Suprapubic skin (tissue), 4 donors: Measurements from ENCODE around the gene ACYP2. TPM values are rescaled to one million over a fixed set of nuclear protein-coding genes. Genes with fewer than 3 reads are reported as not detected.

ENCODE experiments used
- DNase-seq, 2 donors: peaks; one replicate each; pipeline ENCODE4 v3.0.0-alpha.2; 2019; ENCODE audit warnings: low spot score in 2 of 2
- H3K27ac ChIP-seq: fragments of 200-600 bp; sonication (generic); one replicate; pipeline ENCODE4 v1.5.1; 2019
- H3K27me3 ChIP-seq: fragments of 200-600 bp; sonication (generic); one replicate; pipeline ENCODE4 v1.5.1; 2019
- H3K36me3 ChIP-seq: fragments of 200-600 bp; sonication (generic); one replicate; pipeline ENCODE4 v1.5.1; 2019
- H3K4me1 ChIP-seq: fragments of 200-600 bp; sonication (generic); one replicate; pipeline ENCODE4 v1.5.1; 2019
- H3K4me3 ChIP-seq: fragments of 200-600 bp; sonication (generic); one replicate; pipeline ENCODE4 v1.5.1; 2019; ENCODE audit warnings: mild to moderate bottlenecking
- H3K9me3 ChIP-seq: fragments of 200-600 bp; sonication (generic); one replicate; pipeline ENCODE4 v1.5.1; 2019
- EP300 ChIP-seq: sonication (generic); formaldehyde crosslinking; IDR thresholded peaks from one replicate; pipeline ENCODE4 v1.6.1; 2017; ENCODE audit warnings: antibody characterized with exemption
- POLR2A ChIP-seq, 2 donors: fragments of 450-650 bp; IDR thresholded peaks; one replicate each; pipeline ENCODE4 v1.6.1; 2017; ENCODE audit warnings: antibody characterized with exemption in 2 of 2, mild to moderate bottlenecking in 2 of 2, moderate library complexity in 2 of 2
- POLR2AphosphoS5 ChIP-seq, 3 donors: sonication (generic); formaldehyde crosslinking; IDR thresholded peaks; one replicate each; pipeline ENCODE4 v1.6.1; 2017; ENCODE audit warnings: antibody characterized with exemption in 3 of 3
- WGBS: methylation state at CpG from one replicate; pipeline ENCODE4 v1.1.5; 2018; 5-methylcytosine and 5-hydroxymethylcytosine counted together
- total RNA-seq, 4 donors: library from RNA; depleted of rRNA; stranded (reverse); fragments of >200 nt; gene quantifications; one replicate each; pipeline ENCODE4 v1.1.0, GENCODE V29; 2016
- TF ChIP-seq, protein P1 (sequence below), 2 donors: fragments of 200-600 bp in 1 of 2; fragments of 450-650 bp in 1 of 2; sonication (generic) in 1 of 2; IDR thresholded peaks; one replicate each; pipeline ENCODE4 v1.5.1; 2016 to 2019; ENCODE audit warnings: antibody characterized with exemption in 2 of 2, mild to moderate bottlenecking in 1 of 2, moderate library complexity in 1 of 2

The ACYP2 gene
- total RNA-seq, 4 donors from 2014 or later = 9.1 to 20.2 (median 14.2) TPM

DNA sequence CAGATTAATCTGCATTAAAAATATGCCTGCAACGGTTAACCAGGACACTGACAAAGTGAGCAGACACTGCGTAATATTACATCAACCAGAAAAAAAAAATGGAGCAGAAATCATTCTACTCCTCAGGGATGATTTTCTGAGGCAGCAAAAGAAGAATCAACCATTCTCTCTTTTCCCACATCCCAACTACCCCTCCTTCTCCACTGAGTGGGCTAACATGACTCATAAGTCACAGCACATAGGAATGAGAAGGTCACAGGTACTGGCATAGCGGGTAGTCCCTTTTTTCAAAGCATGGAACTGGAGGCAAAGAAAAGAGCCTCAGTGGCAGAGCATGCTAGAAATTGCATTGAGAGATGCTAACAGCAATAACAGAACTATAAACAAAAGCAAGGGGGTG is 194.9 kb downstream of the ACYP2 start:
- H3K9me3 ChIP-seq = no peaks in the 10 kb centered on the region
- H3K4me1 ChIP-seq = no peaks in the 10 kb centered on the region
- TF ChIP-seq, protein P1, sequence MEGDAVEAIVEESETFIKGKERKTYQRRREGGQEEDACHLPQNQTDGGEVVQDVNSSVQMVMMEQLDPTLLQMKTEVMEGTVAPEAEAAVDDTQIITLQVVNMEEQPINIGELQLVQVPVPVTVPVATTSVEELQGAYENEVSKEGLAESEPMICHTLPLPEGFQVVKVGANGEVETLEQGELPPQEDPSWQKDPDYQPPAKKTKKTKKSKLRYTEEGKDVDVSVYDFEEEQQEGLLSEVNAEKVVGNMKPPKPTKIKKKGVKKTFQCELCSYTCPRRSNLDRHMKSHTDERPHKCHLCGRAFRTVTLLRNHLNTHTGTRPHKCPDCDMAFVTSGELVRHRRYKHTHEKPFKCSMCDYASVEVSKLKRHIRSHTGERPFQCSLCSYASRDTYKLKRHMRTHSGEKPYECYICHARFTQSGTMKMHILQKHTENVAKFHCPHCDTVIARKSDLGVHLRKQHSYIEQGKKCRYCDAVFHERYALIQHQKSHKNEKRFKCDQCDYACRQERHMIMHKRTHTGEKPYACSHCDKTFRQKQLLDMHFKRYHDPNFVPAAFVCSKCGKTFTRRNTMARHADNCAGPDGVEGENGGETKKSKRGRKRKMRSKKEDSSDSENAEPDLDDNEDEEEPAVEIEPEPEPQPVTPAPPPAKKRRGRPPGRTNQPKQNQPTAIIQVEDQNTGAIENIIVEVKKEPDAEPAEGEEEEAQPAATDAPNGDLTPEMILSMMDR (IDR thresholded peaks at IDR 0.05) = no peak
- no peak for TF ChIP-seq EP300
- TF ChIP-seq POLR2A (IDR thresholded peaks at IDR 0.05) = no peak
- TF ChIP-seq POLR2AphosphoS5 (IDR thresholded peaks at IDR 0.05) = no peak
- DNase-seq = no peak
- no peak overlapping the region for H3K27ac ChIP-seq
- 82% methylated on average over 3 of the region's 3 CpGs for WGBS
- H3K4me3 ChIP-seq = no peak overlapping the region
- H3K27me3 ChIP-seq = no peaks in the 10 kb centered on the region
- no peaks in the 10 kb centered on the region for H3K36me3 ChIP-seq

DNA sequence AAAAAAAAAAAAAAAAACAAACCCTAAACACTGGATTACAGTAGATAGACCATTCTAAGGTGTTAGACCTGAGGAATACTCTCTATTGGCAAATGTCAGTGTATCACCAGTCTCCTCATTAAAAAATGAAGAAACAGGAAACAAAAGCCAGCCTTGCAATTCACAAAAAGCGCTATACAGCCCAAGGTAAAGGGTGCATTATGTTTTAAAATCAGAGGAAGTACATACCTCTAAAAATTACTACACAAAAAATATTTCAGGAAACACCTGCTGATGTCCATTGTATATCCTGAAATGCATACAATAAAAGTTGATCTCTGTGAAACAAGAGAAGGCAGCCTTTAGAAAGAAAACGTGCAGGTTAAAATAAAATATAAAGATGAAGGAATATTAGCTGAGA is 195.5 kb downstream of the ACYP2 start:
- 74% methylated on average over 2 of the region's 2 CpGs for WGBS
- TF ChIP-seq POLR2AphosphoS5 (IDR thresholded peaks at IDR 0.05) = no peak
- TF ChIP-seq POLR2A (IDR thresholded peaks at IDR 0.05) = no peak
- TF ChIP-seq, protein P1 (IDR thresholded peaks at IDR 0.05) = no peak
- TF ChIP-seq EP300 = no peak
- Histone ChIP-seq H3K36me3 (no peaks in the 10 kb centered on the region), H3K9me3 (peaks cover under 1% of the 10 kb centered on the region), H3K4me3 (no peak overlapping the region), H3K27ac (no peak overlapping the region), H3K4me1 (no peaks in the 10 kb centered on the region), H3K27me3 (no peaks in the 10 kb centered on the region)
- DNase-seq = no peak

DNA sequence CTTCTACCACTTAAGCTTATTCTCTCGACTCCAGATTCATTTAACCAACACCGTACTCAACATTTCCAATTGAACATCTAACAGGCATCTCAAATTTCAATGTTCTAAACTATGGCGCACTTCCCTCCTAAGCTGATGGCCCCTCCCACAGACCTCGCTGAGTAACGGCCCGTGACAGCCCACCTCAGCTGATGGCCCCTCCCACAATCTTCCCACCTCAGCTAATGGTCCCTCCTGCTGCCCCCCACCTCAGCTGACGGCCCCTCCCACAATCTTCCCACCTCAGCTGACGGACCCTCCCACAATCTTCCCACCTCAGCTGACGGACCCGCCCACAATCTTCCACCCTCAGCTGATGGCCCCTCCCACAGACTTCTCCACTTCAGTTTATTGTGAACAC is 197.7 kb downstream of the ACYP2 start:
- DNase-seq = no peak
- H3K9me3 ChIP-seq = peaks cover 4% of the 10 kb centered on the region
- H3K4me3 ChIP-seq = no peak overlapping the region
- H3K27me3 ChIP-seq = no peaks in the 10 kb centered on the region
- no peaks in the 10 kb centered on the region for H3K4me1 ChIP-seq
- no peak overlapping the region for H3K27ac ChIP-seq
- TF ChIP-seq EP300 (no peak), POLR2A (IDR thresholded peaks at IDR 0.05) (no peak), POLR2AphosphoS5 (IDR thresholded peaks at IDR 0.05) (no peak)
- TF ChIP-seq, protein P1 (IDR thresholded peaks at IDR 0.05) = no peak
- no peaks in the 10 kb centered on the region for H3K36me3 ChIP-seq
- WGBS = 93% methylated on average over 10 of the region's 10 CpGs

DNA sequence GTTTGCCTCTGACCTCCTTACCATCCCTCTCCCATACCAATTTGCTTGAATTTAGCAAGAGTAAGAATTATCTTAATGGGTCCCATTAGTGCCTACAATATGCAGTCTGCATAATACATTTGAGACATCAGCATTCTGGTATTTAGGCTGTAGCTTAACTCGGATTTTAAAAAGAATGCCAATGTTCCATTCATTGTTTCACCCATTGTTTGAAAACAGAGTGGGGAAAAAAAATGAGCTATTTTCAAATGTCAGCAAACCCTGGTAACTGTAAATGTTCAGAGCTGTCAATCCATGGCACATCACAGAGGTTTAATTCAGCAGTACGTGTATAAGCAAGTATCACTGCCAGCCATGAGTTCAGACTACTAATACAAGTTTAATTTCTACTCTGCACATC is 202.6 kb downstream of the ACYP2 start:
- H3K4me1 ChIP-seq = no peaks in the 10 kb centered on the region
- 59% methylated on average over 2 of the region's 2 CpGs for WGBS
- H3K36me3 ChIP-seq = no peaks in the 10 kb centered on the region
- no peak overlapping the region for H3K27ac ChIP-seq
- no peak for DNase-seq
- TF ChIP-seq EP300 (no peak), POLR2AphosphoS5 (IDR thresholded peaks at IDR 0.05) (no peak), POLR2A (IDR thresholded peaks at IDR 0.05) (no peak)
- TF ChIP-seq, protein P1 (IDR thresholded peaks at IDR 0.05) = no peak
- no peak overlapping the region for H3K4me3 ChIP-seq
- peaks cover 4% of the 10 kb centered on the region for H3K9me3 ChIP-seq
- H3K27me3 ChIP-seq = no peaks in the 10 kb centered on the region

DNA sequence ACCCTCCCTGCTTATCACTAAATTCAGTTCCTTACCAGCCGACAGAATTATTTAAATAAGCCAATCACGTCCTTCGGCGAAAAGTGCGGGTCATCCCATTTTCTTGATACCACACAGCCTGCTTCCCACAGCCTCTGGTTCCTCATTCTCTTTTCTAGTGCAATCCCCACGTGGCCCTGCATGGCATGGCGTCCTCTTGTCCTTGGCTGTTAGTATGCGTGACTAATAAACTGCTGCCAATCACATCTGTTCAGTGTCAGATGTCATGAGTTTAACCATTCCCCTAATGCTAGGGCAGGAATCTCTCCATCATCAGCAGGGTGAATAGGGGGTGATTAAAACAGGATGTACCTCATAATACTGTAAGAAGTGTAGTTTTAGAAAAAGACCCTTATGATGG is 203.4 kb downstream of the ACYP2 start:
- TF ChIP-seq EP300 (no peak), POLR2A (IDR thresholded peaks at IDR 0.05) (no peak), POLR2AphosphoS5 (IDR thresholded peaks at IDR 0.05) (no peak)
- TF ChIP-seq, protein P1 (IDR thresholded peaks at IDR 0.05) = no peak
- Histone ChIP-seq H3K4me1 (no peaks in the 10 kb centered on the region), H3K4me3 (no peak overlapping the region), H3K9me3 (peaks cover 4% of the 10 kb centered on the region), H3K36me3 (no peaks in the 10 kb centered on the region), H3K27ac (no peak overlapping the region), H3K27me3 (no peaks in the 10 kb centered on the region)
- no peak for DNase-seq
- 84% methylated on average over 8 of the region's 8 CpGs for WGBS
